ENCODE data around the gene METTL25B.
A peak's percentile ranks its signal among the peaks of the same experiment; 100 is the strongest.

Gene METTL25B

DNA sequence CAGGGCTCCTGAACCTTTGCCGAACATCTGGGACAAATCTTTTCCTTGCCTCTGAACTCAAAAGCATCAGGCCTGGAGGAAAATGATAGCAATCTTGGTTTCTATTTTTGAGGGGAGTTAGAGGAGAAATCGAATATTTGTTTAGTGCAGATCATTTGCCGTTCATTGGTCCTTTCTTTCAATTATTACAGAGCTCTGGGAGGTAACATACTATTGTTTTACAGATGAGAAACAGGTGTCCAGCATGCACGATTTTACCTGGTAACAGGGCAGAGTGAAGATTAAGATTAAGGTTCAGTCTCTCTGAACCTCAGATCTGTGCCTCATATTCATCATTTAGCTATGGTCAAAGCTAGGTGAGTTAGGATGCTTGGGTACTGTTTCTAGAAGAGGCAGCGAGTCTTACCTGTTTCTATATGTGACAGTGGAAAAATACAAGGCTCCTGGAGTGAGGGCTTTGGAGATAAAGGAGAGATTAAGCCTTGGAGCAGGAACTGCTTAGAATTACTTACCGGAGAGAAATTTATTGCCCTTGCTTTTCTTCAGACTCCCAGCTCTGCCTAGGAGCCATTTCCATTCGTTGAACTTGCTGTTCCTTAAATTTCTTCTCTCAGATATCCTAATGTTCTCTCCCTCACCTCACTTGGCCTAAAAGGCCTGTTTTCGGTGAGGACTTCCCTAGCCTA is 40.5 kb downstream of the METTL25B start:
- Histone ChIP-seq H3K4me1 (peaks cover 43 to 65% (median 48%) of the 10 kb centered on the region in 10 experiments), H4K20me1 (peaks cover 26 to 58% (median 51%) of the 10 kb centered on the region in 11 experiments; a peak in 21 of 22 replicates), H3K9me3 (replicated peaks in 1 of 11) (no peaks in the 10 kb centered on the region), H3K4me2 (peak overlapping the region; percentile 78 to 100 (median 94)), H3K4me3 (peak overlapping the region; percentile 83 to 96 (median 90)), H3K27me3 (no peaks in the 10 kb centered on the region), H3K9ac (peak overlapping the region; percentile 93 to 99 (median 98)), H3K27ac (peak overlapping the region; percentile 90 to 99 (median 97); a peak in 21 of 22 replicates), H3K36me3 (peaks cover 29 to 45% (median 42%) of the 10 kb centered on the region in 11 experiments)
- TF ChIP-seq Cebpa-rat (IDR thresholded peaks at IDR 0.05) = no peak

DNA sequence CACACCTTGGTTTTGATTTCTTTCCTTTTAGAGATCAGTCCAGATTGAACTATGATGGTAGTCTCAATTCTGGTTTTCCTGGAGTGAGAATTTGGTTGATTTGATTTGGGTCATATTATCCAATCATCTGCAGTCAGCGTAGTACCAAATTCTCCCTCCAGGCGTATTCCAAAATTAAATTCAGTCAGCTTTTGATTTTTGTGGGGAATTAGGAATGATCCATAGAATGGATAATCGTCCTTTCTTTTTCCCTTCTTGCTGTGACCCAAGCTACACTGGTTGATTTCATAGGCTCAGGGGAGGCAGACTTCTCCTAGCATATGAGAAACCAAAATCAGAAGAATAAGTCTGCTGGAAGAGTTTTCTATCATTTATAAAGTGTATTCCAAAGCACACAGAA is 44.0 kb downstream of the METTL25B start:
- peaks cover 50 to 78% (median 55%) of the 10 kb centered on the region in 10 experiments for H3K4me1 ChIP-seq
- H3K36me3 ChIP-seq = peaks cover 30 to 72% (median 57%) of the 10 kb centered on the region in 11 experiments
- no peak for TF ChIP-seq Cebpa-rat (IDR thresholded peaks at IDR 0.05)
- H3K4me2 ChIP-seq = peak overlapping the region in 1 of 11 experiments; percentile 96; a peak in 2 of 22 replicates
- H3K9me3 ChIP-seq (replicated peaks in 1 of 11) = no peaks in the 10 kb centered on the region
- peaks cover 56 to 93% (median 83%) of the 10 kb centered on the region in 11 experiments for H4K20me1 ChIP-seq
- H3K9ac ChIP-seq = peak overlapping the region in 3 of 11 experiments; percentile 1 to 31 (median 21); a peak in 1 of 22 replicates
- H3K27me3 ChIP-seq = no peaks in the 10 kb centered on the region
- no peak overlapping the region for H3K27ac ChIP-seq
- no peak overlapping the region for H3K4me3 ChIP-seq

GRCh38 chr1:156772728-156773497 is 44.6 kb downstream of the METTL25B start:
- no peak for TF ChIP-seq Cebpa-rat (IDR thresholded peaks at IDR 0.05)
- H3K4me2 ChIP-seq = peak overlapping the region in 2 of 11 experiments; percentile 6 to 96; a peak in 4 of 22 replicates
- no peak overlapping the region for H3K27ac ChIP-seq
- peaks cover 30 to 79% (median 58%) of the 10 kb centered on the region in 11 experiments for H3K36me3 ChIP-seq
- H4K20me1 ChIP-seq = peaks cover 63 to 99% (median 90%) of the 10 kb centered on the region in 11 experiments
- no peak overlapping the region for H3K4me3 ChIP-seq
- H3K9me3 ChIP-seq (replicated peaks in 1 of 11) = no peaks in the 10 kb centered on the region
- peaks cover 50 to 83% (median 58%) of the 10 kb centered on the region in 10 experiments for H3K4me1 ChIP-seq
- peak overlapping the region in 3 of 11 experiments; percentile 1 to 31 (median 21); a peak in 2 of 22 replicates for H3K9ac ChIP-seq
- H3K27me3 ChIP-seq = no peaks in the 10 kb centered on the region

- H3K27ac ChIP-seq = no peak overlapping the region
- no peak overlapping the region for H3K9ac ChIP-seq
- no peak for TF ChIP-seq Cebpa-rat (IDR thresholded peaks at IDR 0.05)
- H3K9me3 ChIP-seq (replicated peaks in 1 of 11) = no peaks in the 10 kb centered on the region
- peaks cover 50 to 83% (median 55%) of the 10 kb centered on the region in 10 experiments for H3K4me1 ChIP-seq
- peaks cover 70 to 100% (median 92%) of the 10 kb centered on the region in 11 experiments for H4K20me1 ChIP-seq
- no peaks in the 10 kb centered on the region for H3K27me3 ChIP-seq
- no peak overlapping the region for H3K4me3 ChIP-seq
- H3K36me3 ChIP-seq = peaks cover 30 to 86% (median 59%) of the 10 kb centered on the region in 11 experiments
- no peak overlapping the region; a peak in 1 of 22 replicates for H3K4me2 ChIP-seq
These were observed 45.3 kb downstream of the METTL25B start for GRCh38 chr1:156773607-156774006.

- Histone ChIP-seq H3K4me2 (peak overlapping the region in 9 of 11 experiments; percentile 11 to 37 (median 24); a peak in 10 of 22 replicates), H3K36me3 (peaks cover 27 to 89% (median 58%) of the 10 kb centered on the region in 11 experiments), H3K9ac (peak overlapping the region in 3 of 11 experiments; percentile 3 to 63 (median 17); a peak in 4 of 22 replicates), H3K27ac (peak overlapping the region in 1 of 11 experiments; percentile 18; a peak in 1 of 22 replicates), H3K27me3 (no peaks in the 10 kb centered on the region), H4K20me1 (peaks cover 85 to 100% (median 95%) of the 10 kb centered on the region in 11 experiments), H3K4me3 (no peak overlapping the region), H3K9me3 (replicated peaks in 1 of 11) (no peaks in the 10 kb centered on the region), H3K4me1 (peaks cover 28 to 64% (median 34%) of the 10 kb centered on the region in 10 experiments)
- no peak for TF ChIP-seq Cebpa-rat (IDR thresholded peaks at IDR 0.05)
These were observed 47.5 kb downstream of the METTL25B start for GRCh38 chr1:156775799-156776198.

DNA sequence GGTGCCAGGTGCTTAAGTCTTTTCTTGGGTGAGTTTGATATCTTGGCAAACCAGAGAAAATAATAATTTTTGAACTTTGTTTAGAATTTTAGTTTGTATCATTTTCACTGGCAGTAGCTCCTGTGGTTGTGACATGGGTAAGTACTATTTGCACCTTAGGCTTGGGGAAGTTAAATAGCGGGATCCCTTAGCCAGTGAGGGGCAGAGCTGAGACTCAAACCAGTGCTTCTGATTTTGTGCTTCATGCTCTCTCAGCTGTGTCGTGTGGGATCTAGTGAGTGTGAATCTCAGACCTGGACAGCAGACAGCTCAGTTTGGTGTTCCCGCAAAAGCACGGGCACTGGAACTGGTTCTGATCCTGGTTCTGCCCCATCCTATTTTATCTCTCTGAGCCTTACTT is 48.7 kb downstream of the METTL25B start:
- 0 out of 22 replicates have a peak overlapping the region, but pooled peaks of 2 of the 11 experiments have one; percentile 1 to 6 for H3K4me2 ChIP-seq
- H3K9ac ChIP-seq = peak overlapping the region in 2 of 11 experiments; percentile 15 to 63; a peak in 4 of 22 replicates
- H3K27me3 ChIP-seq = no peaks in the 10 kb centered on the region
- TF ChIP-seq Cebpa-rat (IDR thresholded peaks at IDR 0.05) = no peak
- no peak overlapping the region for H3K4me3 ChIP-seq
- peaks cover 20 to 64% (median 26%) of the 10 kb centered on the region in 10 experiments for H3K4me1 ChIP-seq
- peaks cover 25 to 89% (median 58%) of the 10 kb centered on the region in 11 experiments for H3K36me3 ChIP-seq
- no peak overlapping the region for H3K27ac ChIP-seq
- H3K9me3 ChIP-seq (replicated peaks in 1 of 11) = no peaks in the 10 kb centered on the region
- H4K20me1 ChIP-seq = peaks cover 86 to 100% (median 95%) of the 10 kb centered on the region in 11 experiments

DNA sequence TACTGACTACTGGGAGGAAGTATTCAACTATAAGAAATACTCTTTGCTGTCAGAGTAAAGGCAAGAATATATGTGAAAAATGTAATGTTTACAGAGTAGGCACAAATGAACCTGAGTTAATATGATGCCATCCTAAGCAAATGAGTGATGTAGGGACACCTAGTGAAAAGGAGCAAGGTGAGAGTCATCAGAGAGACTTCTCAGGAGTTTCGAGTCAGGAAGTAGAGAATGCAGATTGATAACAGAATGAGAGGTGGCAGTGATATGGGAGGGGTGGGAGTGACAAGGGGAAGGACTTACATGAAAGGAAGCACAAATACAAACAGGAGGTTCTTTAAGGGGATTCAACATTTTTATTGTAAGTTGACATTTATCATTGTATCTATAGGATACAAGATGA is 49.3 kb downstream of the METTL25B start:
- no peak for TF ChIP-seq Cebpa-rat (IDR thresholded peaks at IDR 0.05)
- Histone ChIP-seq H4K20me1 (peaks cover 85 to 100% (median 94%) of the 10 kb centered on the region in 11 experiments), H3K4me1 (peaks cover 19 to 59% (median 28%) of the 10 kb centered on the region in 10 experiments), H3K9me3 (replicated peaks in 1 of 11) (no peaks in the 10 kb centered on the region), H3K36me3 (peaks cover 28 to 89% (median 58%) of the 10 kb centered on the region in 11 experiments), H3K9ac (peak overlapping the region in 1 of 11 experiments; percentile 15; a peak in 3 of 22 replicates), H3K4me3 (no peak overlapping the region), H3K27me3 (no peaks in the 10 kb centered on the region), H3K4me2 (no peak overlapping the region), H3K27ac (no peak overlapping the region)

- Histone ChIP-seq H3K4me1 (peaks cover 28 to 64% (median 45%) of the 10 kb centered on the region in 10 experiments), H4K20me1 (peaks cover 62 to 99% (median 80%) of the 10 kb centered on the region in 11 experiments), H3K9me3 (replicated peaks in 1 of 11) (no peaks in the 10 kb centered on the region), H3K27ac (no peak overlapping the region), H3K36me3 (peaks cover 50 to 95% (median 74%) of the 10 kb centered on the region in 11 experiments), H3K27me3 (no peaks in the 10 kb centered on the region), H3K4me3 (no peak overlapping the region), H3K9ac (no peak overlapping the region), H3K4me2 (peak overlapping the region in 1 of 11 experiments; percentile 10; a peak in 1 of 22 replicates)
- TF ChIP-seq Cebpa-rat (IDR thresholded peaks at IDR 0.05) = no peak
These were observed 53.4 kb downstream of the METTL25B start for GRCh38 chr1:156781585-156782186.

Data from BLaER1 treated with 17β-estradiol and CSF1 and Interleukin-3, amounts not matched to agents 10 nM and 100 nM (cell line).